ENCODE measurements around the gene RUNX2. TPM values are rescaled to one million over a fixed set of nuclear protein-coding genes. Genes with fewer than 3 reads are reported as not detected.

The RUNX2 gene
- total and polyA plus RNA-seq, 10 of the 15 experiments (the other 5 are each of a cell fraction or from before 2014, with no cell fraction given), result 0.01 to 0.77 (median 0.15) TPM; not detected in 3

Other genes with a start within 250 kb of the RUNX2 start
- gene SUPT3H, start 49.6 kb downstream of the RUNX2 start, total RNA-seq (2014; rRNA removed), result 0.51 and 0.87 TPM in 2 replicates
- gene SUPT3H, start 49.6 kb downstream of the RUNX2 start, total RNA-seq (2014; rRNA removed; fragmentation: Illumina TruSeq; extraction: Trizol), result 1.0 and 2.6 TPM in 2 replicates
- 2.1 TPM in 2 replicates for gene SUPT3H, start 49.6 kb downstream of the RUNX2 start, total RNA-seq (2021)
- 2.9 and 3.7 TPM in 2 replicates for gene SUPT3H, start 49.6 kb downstream of the RUNX2 start, polyA plus RNA-seq (2011; rRNA removed)
- gene SUPT3H, start 49.6 kb downstream of the RUNX2 start, polyA plus RNA-seq (2014; fragmentation: Illumina TruSeq; extraction: Trizol), result 1.6 and 3.6 TPM in 2 replicates
- gene SUPT3H, start 49.6 kb downstream of the RUNX2 start, polyA plus RNA-seq (2014; fragmentation: Nextera tagmentation; extraction: Ambion mirVana), result 1 to 10 TPM; 2.8 TPM
- 0.61 and 0.74 TPM in 2 replicates for gene SUPT3H, start 49.6 kb downstream of the RUNX2 start, polyA plus RNA-seq (2014; rRNA removed)
- gene SUPT3H, start 49.6 kb downstream of the RUNX2 start, polyA plus RNA-seq (2016; fragmentation: Nextera tagmentation; extraction: Ambion mirVana), result 1 to 10 TPM; 1.8 to 2.9 TPM